CD4-positive, alpha-beta T cell (primary cell): ENCODE data around the gene ABL1. TPM values are rescaled to one million over a fixed set of nuclear protein-coding genes. Genes with fewer than 3 reads are reported as not detected.

Experiments
- ATAC-seq: fragments of 200-7000 bp; cut with Tn5 transposase; one replicate; pipeline ENCODE4 v1.10.0; 2022; ENCODE audit warnings: mild to moderate bottlenecking; ENCODE audit not compliant: poor library complexity
- CTCF ChIA-PET: fragments of 350-600 bp; sonication (Branson Sonifier 250); formaldehyde crosslinking; loops from one replicate; lab custom pipeline; 2021; ENCODE audit warnings: antibody characterized with exemption, inconsistent platforms; lab: Charles Lee
- POLR2A ChIA-PET: fragments of 350-600 bp; sonication (Branson Sonifier 250); formaldehyde crosslinking; loops from one replicate; lab custom pipeline; 2021; ENCODE audit warnings: antibody characterized with exemption, inconsistent platforms; lab: Charles Lee
- DNase-seq, 14 experiments: peaks; one replicate each; pipeline ENCODE4 v3.0.0-alpha.2; 2013 to 2020; ENCODE audit warnings: mixed read lengths in 2 of 14
- H3K27ac ChIP-seq, 2 donors: one replicate each; pipeline versions ENCODE4 v1.5.1 to v1.7.0; 2013; ENCODE audit warnings: low read length in 2 of 2, low read depth in 1 of 2, mild to moderate bottlenecking in 1 of 2
- H3K27me3 ChIP-seq, 2 experiments: 1 replicate in 1 of 2; 2 replicates in 1 of 2; pipeline versions ENCODE4 v1.6.1 to v1.7.0; 2013; ENCODE audit warnings: low read length in 2 of 2, control low read depth in 1 of 2, mild to moderate bottlenecking in 1 of 2, moderate library complexity in 1 of 2; ENCODE audit not compliant: insufficient read depth in 2 of 2, control insufficient read depth in 1 of 2
- H3K36me3 ChIP-seq: one replicate; pipeline ENCODE4 v1.6.1; 2013; ENCODE audit warnings: low read length, control low read depth; ENCODE audit not compliant: insufficient read depth
- H3K4me1 ChIP-seq: one replicate; pipeline ENCODE4 v1.6.1; 2013; ENCODE audit warnings: low read length, control low read depth; ENCODE audit not compliant: insufficient read depth
- H3K4me3 ChIP-seq: one replicate; pipeline ENCODE4 v1.5.1; 2013; ENCODE audit warnings: mild to moderate bottlenecking, low read length, moderate library complexity
- H3K9me3 ChIP-seq, 2 experiments: 1 replicate in 1 of 2; 2 replicates in 1 of 2; pipeline versions ENCODE4 v1.6.1 to v1.7.0; 2013; ENCODE audit warnings: low read length in 2 of 2, mild to moderate bottlenecking in 2 of 2, control low read depth in 1 of 2, moderate library complexity in 1 of 2; ENCODE audit not compliant: control insufficient read depth in 1 of 2, insufficient read depth in 1 of 2
- H3K27ac Mint-ChIP-seq: one replicate; pipeline ENCODE4 v1.8.0; 2020; ENCODE audit warnings: mixed read lengths
- H3K27me3 Mint-ChIP-seq: one replicate; pipeline ENCODE4 v1.8.0; 2021; ENCODE audit warnings: mixed read lengths
- H3K36me3 Mint-ChIP-seq: one replicate; pipeline ENCODE4 v1.8.0; 2021; ENCODE audit warnings: low read depth, mixed read lengths
- H3K4me1 Mint-ChIP-seq: one replicate; pipeline ENCODE4 v1.8.0; 2021; ENCODE audit warnings: low read depth, mixed read lengths
- H3K4me3 Mint-ChIP-seq: one replicate; pipeline ENCODE4 v1.8.0; 2020; ENCODE audit warnings: mild to moderate bottlenecking, mixed read lengths
- H3K9me3 Mint-ChIP-seq: one replicate; pipeline ENCODE4 v1.8.0; 2020; ENCODE audit warnings: mixed read lengths
- intact Hi-C, 2 experiments: fragments of 100-400 bp; cut with DNase I in 1 of 2; cut with micrococcal nuclease in 1 of 2; formaldehyde crosslinking; loops; one replicate each; pipeline versions ENCODE4 v1.15.1 to v1.9.0; 2023 to 2025; cut with DNase I, micrococcal nuclease
- total RNA-seq, 174 experiments: library from RNA in 2 of 174; stranded (reverse) in 2 of 174; gene quantifications; one replicate each; pipeline ENCODE4 v1.2.3 and lab custom pipeline; 2021 to 2026
- TF ChIP-seq, protein P1 (sequence below): fragments of 200-600 bp; IDR thresholded peaks from one replicate; pipeline ENCODE4 v1.8.0; 2022; ENCODE audit warnings: antibody characterized with exemption, mild to moderate bottlenecking

Gene ABL1
- total RNA-seq, 2 experiments from 2014 or later = 29.8 to 33.7 TPM

DNA sequence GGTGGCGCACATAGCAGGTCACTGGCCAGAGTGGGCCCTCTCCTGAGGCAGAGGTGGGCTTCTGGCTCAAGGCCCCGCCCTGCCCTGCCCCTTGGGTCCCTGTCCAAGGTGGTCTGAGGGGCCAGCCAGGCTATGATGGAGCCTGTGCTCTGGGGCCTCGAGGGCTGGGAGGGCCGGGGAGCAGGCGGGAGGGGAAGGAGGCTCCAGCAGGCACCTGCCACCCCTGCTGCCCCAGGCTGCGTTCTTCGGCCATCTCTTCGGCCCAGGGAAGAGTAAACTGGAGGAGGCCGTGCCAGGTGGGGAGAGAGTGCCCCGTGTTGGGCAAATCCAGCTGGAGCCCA is 89.4 kb downstream of the ABL1 start:
- DNase-seq = no peak
- H3K36me3 ChIP-seq = no peaks in the 10 kb centered on the region
- no peak overlapping the region for H3K4me3 Mint-ChIP-seq
- ChIA-PET CTCF (no interaction called here), POLR2A (no interaction called here)
- intact Hi-C loops = no loop called here
- H3K27me3 ChIP-seq = peaks cover 0 to 3% of the 10 kb centered on the region in 2 experiments
- TF ChIP-seq, protein P1, sequence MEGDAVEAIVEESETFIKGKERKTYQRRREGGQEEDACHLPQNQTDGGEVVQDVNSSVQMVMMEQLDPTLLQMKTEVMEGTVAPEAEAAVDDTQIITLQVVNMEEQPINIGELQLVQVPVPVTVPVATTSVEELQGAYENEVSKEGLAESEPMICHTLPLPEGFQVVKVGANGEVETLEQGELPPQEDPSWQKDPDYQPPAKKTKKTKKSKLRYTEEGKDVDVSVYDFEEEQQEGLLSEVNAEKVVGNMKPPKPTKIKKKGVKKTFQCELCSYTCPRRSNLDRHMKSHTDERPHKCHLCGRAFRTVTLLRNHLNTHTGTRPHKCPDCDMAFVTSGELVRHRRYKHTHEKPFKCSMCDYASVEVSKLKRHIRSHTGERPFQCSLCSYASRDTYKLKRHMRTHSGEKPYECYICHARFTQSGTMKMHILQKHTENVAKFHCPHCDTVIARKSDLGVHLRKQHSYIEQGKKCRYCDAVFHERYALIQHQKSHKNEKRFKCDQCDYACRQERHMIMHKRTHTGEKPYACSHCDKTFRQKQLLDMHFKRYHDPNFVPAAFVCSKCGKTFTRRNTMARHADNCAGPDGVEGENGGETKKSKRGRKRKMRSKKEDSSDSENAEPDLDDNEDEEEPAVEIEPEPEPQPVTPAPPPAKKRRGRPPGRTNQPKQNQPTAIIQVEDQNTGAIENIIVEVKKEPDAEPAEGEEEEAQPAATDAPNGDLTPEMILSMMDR = no peak
- peaks cover 11% of the 10 kb centered on the region for H3K27me3 Mint-ChIP-seq
- no peaks in the 10 kb centered on the region for H3K4me1 Mint-ChIP-seq
- H3K27ac ChIP-seq = no peak overlapping the region
- no peak for ATAC-seq
- H3K36me3 Mint-ChIP-seq = no peaks in the 10 kb centered on the region
- no peaks in the 10 kb centered on the region for H3K9me3 Mint-ChIP-seq
- H3K4me3 ChIP-seq = no peak overlapping the region
- no peaks in the 10 kb centered on the region for H3K4me1 ChIP-seq
- no peaks in the 10 kb centered on the region for H3K9me3 ChIP-seq
- no peak overlapping the region for H3K27ac Mint-ChIP-seq

DNA sequence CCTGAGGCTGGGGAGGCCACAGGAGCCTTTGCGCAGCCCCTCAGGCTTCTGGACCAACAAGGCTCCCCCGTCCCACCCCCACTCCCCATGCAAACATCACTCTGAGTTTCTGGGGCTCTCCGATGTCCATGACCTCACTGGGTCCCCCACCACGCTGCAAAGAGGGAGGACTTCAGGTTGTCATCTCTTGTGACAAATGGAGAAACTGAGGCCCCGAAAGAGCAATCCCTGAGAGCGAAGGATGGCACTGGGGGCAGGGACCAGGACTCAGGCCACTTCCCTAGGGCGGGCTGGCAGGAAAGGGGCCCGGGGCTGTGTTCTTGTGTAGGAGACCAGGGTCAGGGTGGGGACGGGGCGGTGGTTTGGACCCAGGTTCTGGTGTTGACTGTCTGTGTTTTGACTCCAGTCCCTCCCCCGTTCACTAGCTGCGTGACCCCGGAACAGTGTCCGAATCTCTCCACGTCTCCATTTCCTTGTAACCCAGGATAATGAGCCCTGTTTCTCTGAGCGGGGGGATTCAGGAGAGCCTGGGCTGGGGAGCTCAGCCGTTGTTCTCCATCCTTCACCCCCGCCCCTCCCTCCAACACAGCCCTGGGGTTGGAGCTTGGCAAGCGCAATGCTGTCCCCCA is 90.1 kb downstream of the ABL1 start:
- TF ChIP-seq, protein P1 = no peak
- no peak overlapping the region for H3K4me3 Mint-ChIP-seq
- H3K4me1 Mint-ChIP-seq = no peaks in the 10 kb centered on the region
- DNase-seq = no peak
- no peaks in the 10 kb centered on the region for H3K36me3 Mint-ChIP-seq
- Histone ChIP-seq H3K4me1 (no peaks in the 10 kb centered on the region), H3K9me3 (no peaks in the 10 kb centered on the region), H3K27ac (no peak overlapping the region), H3K4me3 (no peak overlapping the region), H3K27me3 (peaks cover 0 to 3% of the 10 kb centered on the region in 2 experiments), H3K36me3 (no peaks in the 10 kb centered on the region)
- no peak for ATAC-seq
- H3K9me3 Mint-ChIP-seq = no peaks in the 10 kb centered on the region
- ChIA-PET POLR2A (no interaction called here), CTCF (no interaction called here)
- no peak overlapping the region for H3K27ac Mint-ChIP-seq
- intact Hi-C loops = no loop called here
- H3K27me3 Mint-ChIP-seq = peaks cover 15% of the 10 kb centered on the region

DNA sequence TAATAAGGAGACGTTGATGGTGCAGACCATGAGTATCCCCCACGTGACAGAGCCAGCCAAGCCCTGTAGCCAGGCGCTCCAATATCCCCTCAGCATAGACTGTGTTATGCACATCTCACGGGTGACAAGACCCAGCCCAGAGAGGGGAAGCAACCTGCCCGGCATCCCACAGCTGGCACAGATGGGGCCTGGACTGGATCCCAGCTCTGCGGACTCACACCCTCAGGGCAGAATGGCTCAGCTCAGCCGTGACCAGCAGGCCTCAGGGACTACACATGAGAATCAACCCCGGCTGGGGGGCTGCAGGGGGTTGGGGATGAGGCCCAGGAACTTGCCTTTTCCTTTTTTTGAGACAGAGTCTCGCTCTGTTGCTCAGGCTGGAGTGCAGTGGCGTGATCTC is 92.3 kb downstream of the ABL1 start:
- no peaks in the 10 kb centered on the region for H3K4me1 ChIP-seq
- no peak overlapping the region for H3K27ac Mint-ChIP-seq
- H3K27ac ChIP-seq = no peak overlapping the region
- H3K4me3 ChIP-seq = no peak overlapping the region
- no peaks in the 10 kb centered on the region for H3K36me3 Mint-ChIP-seq
- ATAC-seq (no peak), DNase-seq (no peak)
- H3K9me3 ChIP-seq = no peaks in the 10 kb centered on the region
- ChIA-PET POLR2A (no interaction called here), CTCF (no interaction called here)
- H3K9me3 Mint-ChIP-seq = no peaks in the 10 kb centered on the region
- no peaks in the 10 kb centered on the region for H3K4me1 Mint-ChIP-seq
- peaks cover under 1 to 6% of the 10 kb centered on the region in 2 experiments for H3K27me3 ChIP-seq
- H3K27me3 Mint-ChIP-seq = peaks cover 25% of the 10 kb centered on the region
- intact Hi-C loops = no loop called here
- no peaks in the 10 kb centered on the region for H3K36me3 ChIP-seq
- TF ChIP-seq, protein P1 = no peak
- H3K4me3 Mint-ChIP-seq = no peak overlapping the region
